GM12878 (cell line): ENCODE measurements around the gene KRTAP10-7. TPM values are rescaled to one million over a fixed set of nuclear protein-coding genes. Genes with fewer than 3 reads are reported as not detected.

ENCODE experiments used
- ATAC-seq: fragments of 200-7000 bp; cut with Tn5 transposase; 3 replicates; pipeline ENCODE4 v1.9.1; 2020; ENCODE audit warnings: mild to moderate bottlenecking, moderate library complexity
- BruUV-seq: library from RNA; stranded (reverse); fragments of 400-500 nt; replicated peaks from 2 replicates; lab custom pipeline; 2021; lab: Mats Ljungman, UMichigan
- CTCF ChIA-PET: fragments of 300-600 bp; sonication (Branson Sonifier 250); formaldehyde crosslinking; extraction: SDS; loops from one replicate; lab custom pipeline; 2021; ENCODE audit warnings: inconsistent platforms; lab: Yijun Ruan, JAX
- POLR2A ChIA-PET: fragments of 350-600 bp; formaldehyde crosslinking; extraction: SDS; loops from one replicate; lab custom pipeline; 2021; ENCODE audit warnings: inconsistent platforms; lab: Charles Lee
- RAD21 ChIA-PET: fragments of 300-600 bp; sonication (Branson Sonifier 250); formaldehyde crosslinking; loops from one replicate; lab custom pipeline; 2023; ENCODE audit warnings: antibody characterized with exemption; ENCODE audit not compliant: unreplicated experiment; lab: Charles Lee
- SMC1A ChIA-PET: fragments of 300-600 bp; sonication (Branson Sonifier 250); formaldehyde crosslinking; loops from one replicate; lab custom pipeline; 2023; ENCODE audit not compliant: unreplicated experiment, uncharacterized antibody; lab: Charles Lee
- DNase-seq: peaks from one replicate; pipeline ENCODE4 v3.0.0-alpha.2; 2011; ENCODE audit warnings: low read depth, low spot score
- FAIRE-seq: peaks from 3 replicates; lab custom pipeline; 2011; peaks lifted over from hg19 to GRCh38; lab: Jason Lieb, UNC
- H2AFZ ChIP-seq: 2 replicates; pipeline ENCODE4 v1.6.0; 2011; ENCODE audit warnings: low read depth, low read length, control low read depth; ENCODE audit not compliant: control insufficient read depth
- H3K27ac ChIP-seq: 2 replicates; pipeline ENCODE4 v1.5.1; 2011; ENCODE audit warnings: control low read depth; ENCODE audit not compliant: control insufficient read depth, insufficient read depth
- H3K27me3 ChIP-seq, 2 experiments: replicated peaks in 1 of 2; 2 replicates each; pipeline versions ENCODE4 v1.6.0 to v1.6.1; 2011; ENCODE audit warnings: low read length in 1 of 2; ENCODE audit not compliant: control insufficient read depth in 2 of 2, insufficient read depth in 2 of 2
- H3K36me3 ChIP-seq, 2 experiments: 2 replicates each; pipeline ENCODE4 v1.5.1; 2011; ENCODE audit warnings: low read length in 1 of 2; ENCODE audit not compliant: control insufficient read depth in 2 of 2, insufficient read depth in 2 of 2
- H3K4me1 ChIP-seq: 2 replicates; pipeline ENCODE4 v1.6.1; 2011; ENCODE audit warnings: mild to moderate bottlenecking, low read length, moderate library complexity, mixed read lengths; ENCODE audit not compliant: control insufficient read depth, insufficient read depth
- H3K4me2 ChIP-seq: 2 replicates; pipeline ENCODE4 v1.6.0; 2011; ENCODE audit warnings: control low read depth; ENCODE audit not compliant: control insufficient read depth, insufficient read depth
- H3K4me3 ChIP-seq: fragments of 200-600 bp; sonication (generic); 2 replicates; pipeline ENCODE4 v1.5.1; 2016
- H3K79me2 ChIP-seq: 2 replicates; pipeline ENCODE4 v1.6.0; 2011; ENCODE audit warnings: low read length; ENCODE audit not compliant: control insufficient read depth, insufficient read depth
- H3K9ac ChIP-seq: 2 replicates; pipeline ENCODE4 v1.8.0; 2011; ENCODE audit warnings: low read length, control low read depth, mixed read lengths; ENCODE audit not compliant: control insufficient read depth, insufficient read depth
- H3K9me3 ChIP-seq: replicated peaks from 3 replicates; pipeline ENCODE4 v1.5.1; 2011; ENCODE audit warnings: mild to moderate bottlenecking, low read length; ENCODE audit not compliant: control insufficient read depth, insufficient read depth
- H4K20me1 ChIP-seq: 2 replicates; pipeline ENCODE4 v1.6.0; 2011; ENCODE audit not compliant: control insufficient read depth, insufficient read depth
- JUNB ChIP-seq: IDR thresholded peaks from 2 replicates; pipeline ENCODE4 v1.6.1; 2016; ENCODE audit warnings: antibody characterized with exemption, mild to moderate bottlenecking
- KDM1A ChIP-seq: fragments of 200-600 bp; sonication (generic); IDR thresholded peaks from 2 replicates; pipeline ENCODE4 v1.6.1; 2016; ENCODE audit warnings: borderline replicate concordance
- MTA3 ChIP-seq: IDR thresholded peaks from 2 replicates; pipeline ENCODE4 v1.6.1; 2012; ENCODE audit warnings: low read length, inconsistent platforms, borderline replicate concordance
- MYB ChIP-seq: fragments of 150-350 bp; IDR thresholded peaks from 2 replicates; pipeline ENCODE4 v1.6.1; 2014; ENCODE audit warnings: mild to moderate bottlenecking, low read depth, low read length, borderline replicate concordance
- PML ChIP-seq: IDR thresholded peaks from 2 replicates; pipeline ENCODE4 v1.6.1; 2012; ENCODE audit warnings: low read length, inconsistent platforms
- POLR2AphosphoS5 ChIP-seq: IDR thresholded peaks from 2 replicates; pipeline ENCODE4 v1.6.1; 2011; ENCODE audit warnings: mild to moderate bottlenecking, low read length, inconsistent platforms
- POU2F2 ChIP-seq: IDR thresholded peaks from 3 replicates; pipeline ENCODE4 v1.6.1; 2011; ENCODE audit warnings: low read depth, mild to moderate bottlenecking, low read length, borderline replicate concordance
- REST ChIP-seq: IDR thresholded peaks from 2 replicates; pipeline ENCODE4 v1.6.1; 2012; ENCODE audit warnings: mild to moderate bottlenecking, low read depth, low read length
- SPI1 ChIP-seq: IDR thresholded peaks from 2 replicates; pipeline ENCODE4 v1.6.1; 2011; ENCODE audit warnings: low read depth, mild to moderate bottlenecking, low read length, moderate library complexity, borderline replicate concordance; ENCODE audit not compliant: insufficient read depth
- STAT1 ChIP-seq: fragments of 450-650 bp; conservative IDR thresholded peaks from 2 replicates; pipeline ENCODE4 v1.6.1; 2014; ENCODE audit warnings: antibody characterized with exemption, mild to moderate bottlenecking
- TAF1 ChIP-seq: IDR thresholded peaks from 2 replicates; pipeline ENCODE4 v1.6.1; 2011; ENCODE audit warnings: mild to moderate bottlenecking, low read depth, low read length, borderline replicate concordance
- USF1 ChIP-seq: IDR thresholded peaks from 2 replicates; pipeline ENCODE4 v1.6.1; 2011; ENCODE audit warnings: borderline replicate concordance, low read depth, mild to moderate bottlenecking, moderate library complexity, mixed read lengths, low read length; ENCODE audit not compliant: insufficient read depth; ENCODE audit errors: extremely low read length
- ZNF217 ChIP-seq: fragments of 450-650 bp; IDR thresholded peaks from 2 replicates; pipeline ENCODE4 v1.6.1; 2017; ENCODE audit warnings: antibody characterized with exemption, mild to moderate bottlenecking
- WGBS: methylation state at CpG from one replicate; pipeline ENCODE4 v1.1.6; 2016; ENCODE audit warnings: low lambda C conversion rate; ENCODE audit not compliant: insufficient replicate concordance, insufficient coverage; ENCODE audit errors: missing lambda C conversion rate; 5-methylcytosine and 5-hydroxymethylcytosine counted together
- in situ Hi-C: fragments of 300-500 bp; cut with MboI; formaldehyde crosslinking; loops from 9 replicates; pipeline ENCODE4 v1.14.3; 2018; ENCODE audit warnings: mixed read lengths
- intact Hi-C: fragments of 100-400 bp; cut with micrococcal nuclease; formaldehyde crosslinking; loops from one replicate; pipeline ENCODE4 v1.14.2; 2022; ENCODE audit not compliant: unreplicated experiment
- polyA plus RNA-seq, 11 experiments: library from polyadenylated mRNA; depleted of rRNA in 4 of 11; unstranded in 6 of 11; stranded (reverse) in 5 of 11; fragments of >200 nt; fragmentation: Nextera tagmentation in 4 of 11; fragmentation: Illumina TruSeq in 1 of 11; extraction: Ambion mirVana in 4 of 11; extraction: Trizol in 1 of 11; gene quantifications; 1 replicate in 1 of 11; 2 replicates in 10 of 11; pipeline versions ENCODE4 v1.2.1 to v1.2.3, GENCODE V29; 2011 to 2016; ENCODE audit warnings: inconsistent platforms in 2 of 11, missing spikeins in 2 of 11, low read depth in 1 of 11
- total RNA-seq, 4 experiments: library from RNA; depleted of rRNA in 3 of 4; stranded (reverse); fragments of >200 nt in 3 of 4; fragmentation: Illumina TruSeq in 1 of 4; extraction: Trizol in 1 of 4; gene quantifications; 2 replicates each; pipeline versions ENCODE4 v1.2.1 to v1.2.3, GENCODE V29; 2013 to 2021
- TF ChIP-seq, protein P1 (sequence below), 3 experiments: IDR thresholded peaks in 2 of 3; conservative IDR thresholded peaks in 1 of 3; 2 replicates each; pipeline ENCODE4 v1.5.1; 2011; ENCODE audit warnings: low read depth in 3 of 3, low read length in 3 of 3, mild to moderate bottlenecking in 3 of 3, control low read depth in 2 of 3, moderate library complexity in 2 of 3, inconsistent platforms in 1 of 3, mixed read lengths in 1 of 3; ENCODE audit not compliant: control insufficient read depth in 2 of 3, insufficient read depth in 1 of 3; ENCODE audit errors: extremely low read depth in 1 of 3
- TF ChIP-seq, protein P2 (sequence below): IDR thresholded peaks from 2 replicates; pipeline ENCODE4 v1.6.1; 2011; ENCODE audit warnings: borderline replicate concordance, low read depth, mild to moderate bottlenecking, moderate library complexity, low read length; ENCODE audit not compliant: insufficient read depth, poor library complexity, severe bottlenecking

The KRTAP10-7 gene
- total and polyA plus RNA-seq, 10 of the 15 experiments (the other 5 are each of a cell fraction or from before 2014, with no cell fraction given), result not detected

DNA sequence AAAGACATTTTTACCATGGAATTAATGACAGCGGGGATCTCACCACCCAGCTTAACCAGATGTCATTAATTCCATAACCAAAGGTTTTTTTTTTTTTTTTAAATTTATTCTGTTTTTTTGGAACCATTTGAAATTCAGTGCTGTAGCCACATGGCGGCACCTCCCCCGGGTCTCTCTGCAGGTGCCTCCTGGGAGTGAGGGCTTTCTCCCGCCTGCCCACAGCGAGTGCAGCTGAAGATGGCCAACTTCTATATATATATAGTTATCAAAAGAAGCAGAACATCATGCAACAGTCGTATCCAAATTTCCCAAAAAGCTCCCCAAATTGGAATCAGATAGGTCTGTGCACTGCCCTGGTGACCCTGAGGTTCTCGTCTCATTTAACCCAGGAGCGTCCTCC lies 15.1 kb downstream of the KRTAP10-7 start (continued):
- no peak for TF ChIP-seq USF1
- no peak for TF ChIP-seq MYB
- no peak for TF ChIP-seq REST
- TF ChIP-seq ZNF217, result no peak
- TF ChIP-seq POLR2AphosphoS5, result no peak
- no peak for TF ChIP-seq MTA3

DNA sequence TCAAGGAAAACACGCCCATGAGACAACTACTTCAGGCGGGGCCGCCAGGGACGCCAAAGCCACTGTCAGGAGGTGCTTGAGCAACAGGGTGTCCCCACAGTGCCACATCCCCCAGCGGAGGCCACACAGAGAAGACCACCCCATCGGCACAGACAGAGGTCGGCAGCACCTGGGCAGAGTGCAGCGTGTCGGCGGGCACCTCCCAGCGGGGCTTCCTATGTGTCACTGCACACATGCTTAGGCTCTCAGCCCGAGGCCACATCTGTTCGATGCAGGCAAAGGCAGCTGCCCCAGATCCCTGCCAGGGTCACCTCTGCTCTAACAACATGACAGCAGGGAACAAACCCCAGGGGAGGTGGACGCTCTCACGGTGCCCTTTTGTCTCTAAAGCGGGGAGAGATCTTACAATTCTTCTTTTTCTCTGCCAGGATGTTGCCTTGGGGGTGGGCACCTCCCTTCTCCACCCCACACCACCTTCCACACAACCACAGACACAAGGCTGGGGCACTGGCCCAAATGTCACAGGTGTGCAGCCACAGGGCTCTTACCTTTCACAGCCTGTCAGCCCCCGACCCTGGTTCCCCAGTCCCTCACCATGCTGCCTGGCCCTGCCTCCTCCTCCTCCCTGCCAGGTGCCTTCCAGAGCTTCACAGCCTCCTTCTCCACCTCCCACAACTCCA lies 15.7 kb downstream of the KRTAP10-7 start:
- Histone ChIP-seq H3K27me3 (no peaks in the 10 kb centered on the region), H3K4me3 (no peak overlapping the region), H3K9ac (no peak overlapping the region), H3K4me1 (no peaks in the 10 kb centered on the region), H3K4me2 (no peak overlapping the region), H3K9me3 (peaks cover 2% of the 10 kb centered on the region; the same call in 1 of the 3 replicates), H3K36me3 (no peaks in the 10 kb centered on the region), H4K20me1 (no peaks in the 10 kb centered on the region), H3K27ac (no peak overlapping the region), H3K79me2 (no peaks in the 10 kb centered on the region), H2AFZ (no peak overlapping the region)
- WGBS, result 38% methylated on average over 17 of the region's 17 CpGs
- no TSS peak for BruUV-seq
- ATAC-seq (no peak), FAIRE-seq (no peak), DNase-seq (no peak)
- in situ Hi-C loops, result no loop called here
- SMC1A ChIA-PET, result interaction anchor here (0.8 kb wide), 1 partner anchor 8 kb away, joined by 3 read pairs; no protein-coding TSS in a partner anchor
- intact Hi-C loops, result no loop called here
- RAD21 ChIA-PET, result no interaction called here
- CTCF ChIA-PET, result no interaction called here
- POLR2A ChIA-PET, result no interaction called here
- TF ChIP-seq POLR2AphosphoS5 (no peak), TAF1 (no peak), JUNB (no peak), SPI1 (no peak), POU2F2 (no peak), PML (no peak), KDM1A (no peak), STAT1 (no peak)
- TF ChIP-seq, protein P1, sequence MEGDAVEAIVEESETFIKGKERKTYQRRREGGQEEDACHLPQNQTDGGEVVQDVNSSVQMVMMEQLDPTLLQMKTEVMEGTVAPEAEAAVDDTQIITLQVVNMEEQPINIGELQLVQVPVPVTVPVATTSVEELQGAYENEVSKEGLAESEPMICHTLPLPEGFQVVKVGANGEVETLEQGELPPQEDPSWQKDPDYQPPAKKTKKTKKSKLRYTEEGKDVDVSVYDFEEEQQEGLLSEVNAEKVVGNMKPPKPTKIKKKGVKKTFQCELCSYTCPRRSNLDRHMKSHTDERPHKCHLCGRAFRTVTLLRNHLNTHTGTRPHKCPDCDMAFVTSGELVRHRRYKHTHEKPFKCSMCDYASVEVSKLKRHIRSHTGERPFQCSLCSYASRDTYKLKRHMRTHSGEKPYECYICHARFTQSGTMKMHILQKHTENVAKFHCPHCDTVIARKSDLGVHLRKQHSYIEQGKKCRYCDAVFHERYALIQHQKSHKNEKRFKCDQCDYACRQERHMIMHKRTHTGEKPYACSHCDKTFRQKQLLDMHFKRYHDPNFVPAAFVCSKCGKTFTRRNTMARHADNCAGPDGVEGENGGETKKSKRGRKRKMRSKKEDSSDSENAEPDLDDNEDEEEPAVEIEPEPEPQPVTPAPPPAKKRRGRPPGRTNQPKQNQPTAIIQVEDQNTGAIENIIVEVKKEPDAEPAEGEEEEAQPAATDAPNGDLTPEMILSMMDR (IDR thresholded peaks at IDR 0.05 in 2 of 3, conservative IDR thresholded peaks at IDR 0.05 in 1 of 3; ENCODE audit: control insufficient read depth in 2 of 3, extremely low read depth in 1 of 3, insufficient read depth in 1 of 3, low read depth in 3 of 3, low read length in 3 of 3), result no peak
- TF ChIP-seq, protein P2, sequence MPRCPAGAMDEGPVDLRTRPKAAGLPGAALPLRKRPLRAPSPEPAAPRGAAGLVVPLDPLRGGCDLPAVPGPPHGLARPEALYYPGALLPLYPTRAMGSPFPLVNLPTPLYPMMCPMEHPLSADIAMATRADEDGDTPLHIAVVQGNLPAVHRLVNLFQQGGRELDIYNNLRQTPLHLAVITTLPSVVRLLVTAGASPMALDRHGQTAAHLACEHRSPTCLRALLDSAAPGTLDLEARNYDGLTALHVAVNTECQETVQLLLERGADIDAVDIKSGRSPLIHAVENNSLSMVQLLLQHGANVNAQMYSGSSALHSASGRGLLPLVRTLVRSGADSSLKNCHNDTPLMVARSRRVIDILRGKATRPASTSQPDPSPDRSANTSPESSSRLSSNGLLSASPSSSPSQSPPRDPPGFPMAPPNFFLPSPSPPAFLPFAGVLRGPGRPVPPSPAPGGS, result no peak
